Activated T-cell treated with anti-CD3 and anti-CD28 coated beads, Interleukin-2, amount 50 U/mL, for 72 hours (primary cell): Measurements from ENCODE around the gene ACO2. TPM values are rescaled to one million over a fixed set of nuclear protein-coding genes. Genes with fewer than 3 reads are reported as not detected.
"Not testable (repeated sequence)": the region's sequence is repeated elsewhere in the genome, so short reads cannot be mapped to it uniquely, and the experiment has no call there.

Source experiments
- ATAC-seq, 2 donors: fragments of 150-1000 bp; cut with Tn5 transposase; replicated peaks in 1 of 2; 2 replicates each; pipeline ENCODE4 v1.10.0; 2021; ENCODE audit warnings: moderate library complexity in 2 of 2, mild to moderate bottlenecking in 1 of 2
- DNase-seq, 2 donors: peaks; one replicate each; pipeline ENCODE4 v3.0.0; 2021 to 2022; ENCODE audit warnings: mixed read lengths in 1 of 2
- H3K27ac Mint-ChIP-seq: one replicate; pipeline ENCODE4 v1.8.0; 2022; ENCODE audit warnings: mild to moderate bottlenecking, moderate library complexity, mixed read lengths
- H3K27me3 Mint-ChIP-seq: one replicate; pipeline ENCODE4 v1.8.0; 2022; ENCODE audit warnings: low read depth, mixed read lengths
- H3K36me3 Mint-ChIP-seq, 2 donors: one replicate each; pipeline ENCODE4 v1.8.0; 2022; ENCODE audit warnings: mixed read lengths in 2 of 2, mild to moderate bottlenecking in 1 of 2; ENCODE audit not compliant: insufficient read depth in 2 of 2
- H3K4me1 Mint-ChIP-seq: one replicate; pipeline ENCODE4 v1.8.0; 2022; ENCODE audit warnings: low read depth, mixed read lengths
- H3K4me3 Mint-ChIP-seq, 2 donors: one replicate each; pipeline ENCODE4 v1.8.0; 2022; ENCODE audit warnings: mild to moderate bottlenecking in 2 of 2, mixed read lengths in 2 of 2, moderate library complexity in 2 of 2
- H3K9me3 Mint-ChIP-seq, 2 donors: one replicate each; pipeline ENCODE4 v1.8.0; 2022; ENCODE audit warnings: mixed read lengths in 2 of 2
- total RNA-seq, 2 donors: library from RNA; stranded (reverse); gene quantifications; one replicate each; pipeline ENCODE4 v1.2.3, GENCODE V29; 2022

The ACO2 gene
- total RNA-seq, 2 donors from 2014 or later, result 73.3 to 74.9 TPM

DNA sequence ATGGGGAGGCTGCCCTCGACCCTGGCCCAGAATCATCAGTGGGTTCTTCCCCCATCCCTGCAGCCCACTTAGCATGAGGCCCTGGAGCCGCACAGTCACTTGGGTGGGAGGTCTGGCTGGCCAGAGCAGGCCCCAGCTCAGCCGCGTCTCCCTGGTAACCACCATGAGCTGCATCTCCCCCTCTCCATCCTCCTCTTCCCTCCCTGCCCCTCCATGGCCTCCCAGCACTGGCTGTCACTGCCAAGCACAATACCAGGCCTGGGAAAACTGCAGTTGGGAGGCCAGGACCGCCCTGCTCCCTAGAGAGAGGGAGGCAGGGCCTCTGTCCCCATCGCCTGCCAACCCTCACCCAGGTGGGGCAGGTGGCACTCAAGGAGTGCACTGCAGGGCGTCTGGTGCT is 99.9 kb downstream of the ACO2 start:
- peaks cover 10% of the 10 kb centered on the region for H3K4me1 Mint-ChIP-seq
- no peak overlapping the region for H3K4me3 Mint-ChIP-seq
- no peak for ATAC-seq
- H3K27ac Mint-ChIP-seq, result no peak overlapping the region
- H3K36me3 Mint-ChIP-seq, result no peaks in the 10 kb centered on the region
- DNase-seq, result no peak
- H3K9me3 Mint-ChIP-seq, result no peaks in the 10 kb centered on the region
- H3K27me3 Mint-ChIP-seq, result no peaks in the 10 kb centered on the region

DNA sequence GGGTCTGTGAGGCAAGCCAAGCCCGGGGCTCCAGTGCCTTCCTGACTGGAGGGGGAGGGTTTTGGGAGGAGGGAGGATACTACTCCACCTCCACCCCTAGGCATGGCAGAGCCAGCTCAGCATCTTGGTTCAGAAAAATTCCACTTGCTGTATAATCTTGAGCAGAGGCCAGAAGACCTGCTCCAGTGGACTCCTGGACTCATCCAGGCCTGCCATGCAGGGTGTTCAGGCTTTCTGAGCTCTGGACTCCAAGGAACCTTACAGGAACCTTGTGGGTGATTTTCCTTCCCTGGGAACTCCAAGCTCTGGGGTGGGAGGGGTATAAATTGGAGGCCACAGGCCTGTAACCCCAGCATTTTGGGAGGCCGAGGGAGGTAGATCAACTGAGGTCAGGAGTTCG is 101.3 kb downstream of the ACO2 start:
- ATAC-seq (no peak), DNase-seq (no peak)
- Mint-ChIP-seq H3K4me1 (peaks cover 7% of the 10 kb centered on the region), H3K27ac (no peak overlapping the region), H3K36me3 (no peaks in the 10 kb centered on the region), H3K9me3 (no peaks in the 10 kb centered on the region), H3K4me3 (no peak overlapping the region), H3K27me3 (no peaks in the 10 kb centered on the region)

DNA sequence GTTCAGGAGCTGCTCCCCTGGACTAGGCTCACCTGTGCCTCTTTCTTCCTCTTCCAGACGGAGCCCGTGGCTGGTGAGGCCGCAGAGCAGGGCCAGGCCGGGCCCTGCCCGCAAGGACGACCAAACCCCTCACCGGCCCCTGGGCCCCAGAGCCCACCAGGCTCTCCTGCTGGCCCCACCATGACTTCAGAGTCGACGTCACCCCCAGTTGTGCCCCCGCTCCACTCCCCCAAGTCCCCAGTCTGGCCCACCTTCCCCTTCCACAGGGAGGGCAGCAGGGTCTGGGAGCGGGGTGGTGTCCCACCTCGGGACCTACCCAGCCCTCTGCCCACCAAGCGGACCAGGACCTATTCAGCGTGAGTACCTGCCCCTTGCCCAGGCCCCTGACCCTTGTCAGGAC is 102.9 kb downstream of the ACO2 start:
- Mint-ChIP-seq H3K4me1 (no peaks in the 10 kb centered on the region), H3K36me3 (no peaks in the 10 kb centered on the region), H3K27me3 (no peaks in the 10 kb centered on the region), H3K27ac (no peak overlapping the region), H3K4me3 (no peak overlapping the region), H3K9me3 (no peaks in the 10 kb centered on the region)
- no peak for DNase-seq
- ATAC-seq, result no peak

DNA sequence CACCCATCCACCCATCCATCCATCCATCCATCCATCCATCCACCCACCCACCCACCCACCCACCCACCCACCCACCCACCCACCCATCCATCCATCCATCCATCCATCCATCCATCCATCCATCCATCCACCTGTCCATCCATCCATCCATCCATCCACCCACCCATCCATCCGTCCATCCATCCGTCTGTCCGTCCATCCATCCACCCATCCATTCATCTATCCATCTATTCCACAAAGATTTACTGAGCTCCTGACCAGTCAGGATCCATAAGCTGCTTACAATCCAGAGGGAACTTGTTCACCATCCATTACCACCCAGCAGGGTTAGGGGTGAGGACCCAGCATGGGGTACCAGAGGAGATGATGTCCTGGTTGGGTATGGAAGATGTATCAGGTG is 103.4 kb downstream of the ACO2 start:
- not testable (repeated sequence) for H3K9me3 Mint-ChIP-seq, H3K27me3 Mint-ChIP-seq, H3K27ac Mint-ChIP-seq, DNase-seq, ATAC-seq, H3K4me3 Mint-ChIP-seq, H3K36me3 Mint-ChIP-seq, H3K4me1 Mint-ChIP-seq

DNA sequence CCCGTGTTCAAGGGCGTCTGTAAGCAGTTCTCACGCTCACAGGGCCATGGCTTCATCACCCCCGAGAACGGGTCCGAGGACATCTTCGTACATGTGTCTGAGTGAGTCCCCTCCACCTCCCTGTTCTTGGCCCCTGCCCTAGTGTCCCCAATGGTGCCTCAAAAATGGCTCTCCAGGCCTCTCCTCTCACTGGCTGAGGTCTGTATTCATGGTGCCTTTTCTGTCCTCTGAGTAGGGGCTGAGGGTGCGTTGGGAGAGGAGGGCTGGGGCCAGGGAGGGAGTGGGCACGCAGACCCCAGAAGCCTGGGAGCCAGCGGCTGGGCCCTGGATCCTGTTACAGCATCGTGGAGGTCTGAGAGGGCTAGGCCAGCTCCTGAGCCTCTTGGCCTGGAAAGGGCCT is 104.8 kb downstream of the ACO2 start:
- Mint-ChIP-seq H3K4me3 (no peak overlapping the region), H3K36me3 (no peaks in the 10 kb centered on the region), H3K9me3 (no peaks in the 10 kb centered on the region), H3K4me1 (no peaks in the 10 kb centered on the region), H3K27ac (no peak overlapping the region), H3K27me3 (no peaks in the 10 kb centered on the region)
- DNase-seq (no peak), ATAC-seq (no peak)

DNA sequence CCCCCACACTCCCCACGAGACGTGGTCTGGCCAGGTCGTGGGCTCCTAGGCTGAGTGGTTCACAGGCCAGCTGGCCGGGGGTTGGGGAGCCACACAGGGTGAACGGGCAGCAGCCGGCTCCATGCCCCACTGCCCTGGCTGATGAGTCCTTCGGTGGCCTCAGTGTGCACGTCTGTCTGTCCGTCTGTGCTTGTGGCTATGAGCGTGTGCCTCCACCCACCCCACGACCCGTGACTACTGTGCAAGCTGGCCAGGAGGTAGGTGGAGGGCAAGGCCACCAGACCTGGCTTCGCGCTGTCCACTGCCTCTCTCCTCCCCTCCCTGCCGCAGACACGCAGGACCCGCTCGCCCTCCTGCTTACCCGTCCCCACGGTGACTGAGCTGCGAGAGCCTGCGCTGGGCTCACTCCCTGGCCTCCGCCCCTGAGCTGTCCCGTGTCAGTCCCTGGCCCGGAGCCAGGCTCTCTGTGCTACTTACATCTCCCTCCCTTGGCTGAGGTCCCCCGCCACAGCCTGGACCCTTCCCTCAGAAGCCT is 106.0 kb downstream of the ACO2 start:
- ATAC-seq (peak in 1 of 2 donors; percentile 15), DNase-seq (no peak)
- Mint-ChIP-seq H3K27me3 (no peaks in the 10 kb centered on the region), H3K4me1 (no peaks in the 10 kb centered on the region), H3K27ac (no peak overlapping the region), H3K4me3 (no peak overlapping the region), H3K36me3 (no peaks in the 10 kb centered on the region), H3K9me3 (no peaks in the 10 kb centered on the region)

DNA sequence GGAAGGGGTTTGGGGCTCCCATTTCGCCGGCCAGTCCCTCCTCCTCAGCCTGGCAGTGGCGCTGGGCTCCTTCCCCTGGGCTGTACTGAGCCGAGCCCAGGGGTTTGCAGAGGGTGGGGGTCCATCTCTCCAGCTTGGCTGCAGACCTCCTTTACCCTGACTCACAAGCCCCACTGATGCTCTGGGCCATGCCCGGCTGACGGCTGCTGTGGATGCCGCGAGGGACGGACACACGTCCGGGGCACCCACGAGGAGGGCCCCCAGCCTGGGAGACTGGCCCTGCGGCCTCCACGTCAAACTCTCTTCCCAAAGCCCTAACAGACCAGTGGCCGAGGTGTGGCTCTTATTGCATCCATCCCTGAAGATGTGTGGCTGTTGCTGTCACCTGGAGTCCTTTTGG is 106.6 kb downstream of the ACO2 start:
- H3K4me1 Mint-ChIP-seq, result no peaks in the 10 kb centered on the region
- no peak overlapping the region for H3K27ac Mint-ChIP-seq
- peaks cover 0 to 5% of the 10 kb centered on the region in 2 donors for H3K36me3 Mint-ChIP-seq
- H3K27me3 Mint-ChIP-seq, result no peaks in the 10 kb centered on the region
- DNase-seq, result no peak
- no peak for ATAC-seq
- H3K4me3 Mint-ChIP-seq, result no peak overlapping the region
- H3K9me3 Mint-ChIP-seq, result no peaks in the 10 kb centered on the region

DNA sequence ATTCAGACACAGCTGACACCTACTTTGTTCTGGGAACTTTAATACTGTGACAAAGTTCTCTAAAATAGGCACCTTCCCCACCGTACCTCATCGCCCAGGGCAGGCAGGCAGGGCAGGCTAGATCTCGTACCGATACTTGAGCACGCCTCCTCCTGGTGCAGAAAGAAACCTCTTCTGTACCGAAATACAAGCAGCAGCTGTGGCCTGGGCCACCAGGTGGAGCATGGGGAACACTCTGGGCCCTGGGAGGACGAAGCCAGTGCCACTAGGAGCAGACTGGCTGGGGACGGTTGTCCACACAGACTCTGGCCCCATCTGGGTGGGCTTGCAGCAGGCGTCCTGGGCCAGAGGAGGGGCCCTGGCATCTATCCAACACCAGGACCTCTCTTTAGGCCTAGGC is 108.0 kb downstream of the ACO2 start:
- peaks cover 0 to 5% of the 10 kb centered on the region in 2 donors for H3K36me3 Mint-ChIP-seq
- peak overlapping the region; percentile 9 for H3K27ac Mint-ChIP-seq
- H3K9me3 Mint-ChIP-seq, result no peaks in the 10 kb centered on the region
- ATAC-seq (peak in 1 of 2 donors; percentile 50), DNase-seq (peak; percentile 37 to 42)
- no peak overlapping the region for H3K4me3 Mint-ChIP-seq
- H3K27me3 Mint-ChIP-seq, result no peaks in the 10 kb centered on the region
- H3K4me1 Mint-ChIP-seq, result no peaks in the 10 kb centered on the region

DNA sequence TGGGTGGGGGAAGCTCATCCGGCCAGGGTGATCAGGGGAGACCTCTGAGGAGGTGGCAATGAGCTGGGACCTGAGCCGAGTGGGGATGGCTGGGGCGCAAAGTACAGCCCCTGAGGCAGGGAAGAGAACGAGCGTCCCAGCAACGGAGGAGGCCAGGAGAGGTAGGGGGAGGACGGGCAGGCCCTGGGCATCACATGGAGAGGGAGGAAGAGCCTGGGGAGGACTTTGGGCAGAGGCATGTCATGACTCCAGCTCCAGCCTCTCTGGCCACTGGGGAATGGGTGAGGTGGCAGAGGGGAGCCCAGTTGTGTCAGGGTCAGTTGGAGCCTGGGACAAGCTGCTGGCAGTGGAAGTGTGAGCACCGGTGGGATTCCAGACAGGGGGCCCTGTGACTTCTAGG is 109.2 kb downstream of the ACO2 start:
- Mint-ChIP-seq H3K9me3 (no peaks in the 10 kb centered on the region), H3K27ac (no peak overlapping the region), H3K27me3 (no peaks in the 10 kb centered on the region), H3K36me3 (peaks cover 0 to 10% of the 10 kb centered on the region in 2 donors), H3K4me1 (peaks cover 5% of the 10 kb centered on the region), H3K4me3 (no peak overlapping the region)
- ATAC-seq (no peak), DNase-seq (no peak)

Other genes with a start within 250 kb of the ACO2 start
- gene CHADL, start 228.2 kb upstream of the ACO2 start, total RNA-seq, result 1 to 10 TPM in 1 of 2 donors, under 1 TPM in 1; 0.55 to 1.4 TPM
- gene RANGAP1, start 182.9 kb upstream of the ACO2 start, total RNA-seq, result 100 to 1,000 TPM; 162 to 217 TPM
- 10 to 100 TPM; 46.1 to 52.4 TPM for gene ZC3H7B, start 167.6 kb upstream of the ACO2 start, total RNA-seq
- gene TEF, start 87.2 kb upstream of the ACO2 start, total RNA-seq, result 1 to 10 TPM; 1.5 to 2.0 TPM
- 10 to 100 TPM; 32.5 TPM for gene TOB2, start 22.3 kb upstream of the ACO2 start, total RNA-seq
- gene PHF5A, start 425 bp upstream of the ACO2 start, total RNA-seq, result 10 to 100 TPM; 69.2 to 77.4 TPM
- 10 to 100 TPM; 11.6 to 15.6 TPM for gene POLR3H, start 75.4 kb downstream of the ACO2 start, total RNA-seq
- gene CSDC2, start 91.9 kb downstream of the ACO2 start, total RNA-seq, result not detected
- gene PMM1, start 120.7 kb downstream of the ACO2 start, total RNA-seq, result 10 to 100 TPM; 84.3 to 86.2 TPM
- gene DESI1, start 151.9 kb downstream of the ACO2 start, total RNA-seq, result 10 to 100 TPM; 52.6 to 65.7 TPM
- 100 to 1,000 TPM; 271 to 315 TPM for gene XRCC6, start 152.2 kb downstream of the ACO2 start, total RNA-seq
- gene SNU13, start 219.8 kb downstream of the ACO2 start, total RNA-seq, result 100 to 1,000 TPM; 187 to 210 TPM
- 10 to 100 TPM; 72.3 to 73.0 TPM for gene MEI1, start 230.4 kb downstream of the ACO2 start, total RNA-seq